MCF 10A (cell line): Measurements from ENCODE around the gene SLC49A4. TPM values are rescaled to one million over a fixed set of nuclear protein-coding genes. Genes with fewer than 3 reads are reported as not detected.

Experiments used
- BruUV-seq: library from RNA; stranded (reverse); fragments of 400-500 nt; replicated peaks from 2 replicates; lab custom pipeline; 2021; lab: Mats Ljungman, UMichigan
- CTCF ChIA-PET: fragments of 300-600 bp; sonication (Branson Sonifier 250); formaldehyde crosslinking; extraction: SDS; loops from one replicate; lab custom pipeline; 2021; ENCODE audit warnings: antibody characterized with exemption, inconsistent platforms; lab: Yijun Ruan, JAX
- POLR2A ChIA-PET: fragments of 300-600, 350-650 bp; sonication (Branson Sonifier 250); formaldehyde crosslinking; extraction: SDS; loops from one replicate; lab custom pipeline; 2020; ENCODE audit warnings: antibody characterized with exemption, inconsistent platforms; lab: Yijun Ruan, JAX
- DNase-seq: peaks from one replicate; pipeline ENCODE4 v3.0.0-alpha.2; 2018; ENCODE audit not compliant: unreplicated experiment
- H3K27ac Mint-ChIP-seq: one replicate; pipeline ENCODE4 v1.8.0; 2022; ENCODE audit warnings: mild to moderate bottlenecking, low read depth, mixed read lengths; ENCODE audit not compliant: unreplicated experiment
- H3K27me3 Mint-ChIP-seq: one replicate; pipeline ENCODE4 v1.8.0; 2022; ENCODE audit warnings: mixed read lengths; ENCODE audit not compliant: insufficient read depth, unreplicated experiment
- H3K36me3 Mint-ChIP-seq: one replicate; pipeline ENCODE4 v1.8.0; 2022; ENCODE audit warnings: mild to moderate bottlenecking, moderate library complexity, mixed read lengths; ENCODE audit not compliant: insufficient read depth, unreplicated experiment
- H3K4me1 Mint-ChIP-seq: one replicate; pipeline ENCODE4 v1.8.0; 2022; ENCODE audit warnings: mixed read lengths; ENCODE audit not compliant: insufficient read depth, unreplicated experiment
- H3K4me3 Mint-ChIP-seq: one replicate; pipeline ENCODE4 v1.8.0; 2022; ENCODE audit warnings: mild to moderate bottlenecking, moderate library complexity, mixed read lengths; ENCODE audit not compliant: unreplicated experiment
- H3K9me3 Mint-ChIP-seq: one replicate; pipeline ENCODE4 v1.8.0; 2022; ENCODE audit warnings: mixed read lengths; ENCODE audit not compliant: unreplicated experiment
- intact Hi-C: fragments of 100-400 bp; cut with micrococcal nuclease; formaldehyde crosslinking; loops from 2 replicates; pipeline ENCODE4 v1.14.1; 2022
- total RNA-seq: library from RNA; stranded (reverse); gene quantifications from 2 replicates; pipeline ENCODE4 v1.2.3, GENCODE V29; 2022
- TF ChIP-seq, protein P1 (sequence below): fragments of 200-600 bp; IDR thresholded peaks from one replicate; pipeline ENCODE4 v1.8.0; 2022; ENCODE audit warnings: antibody characterized with exemption, mild to moderate bottlenecking; ENCODE audit not compliant: unreplicated experiment

The SLC49A4 gene
- total RNA-seq, 1 experiment from 2014 or later, result 11.4 TPM

DNA sequence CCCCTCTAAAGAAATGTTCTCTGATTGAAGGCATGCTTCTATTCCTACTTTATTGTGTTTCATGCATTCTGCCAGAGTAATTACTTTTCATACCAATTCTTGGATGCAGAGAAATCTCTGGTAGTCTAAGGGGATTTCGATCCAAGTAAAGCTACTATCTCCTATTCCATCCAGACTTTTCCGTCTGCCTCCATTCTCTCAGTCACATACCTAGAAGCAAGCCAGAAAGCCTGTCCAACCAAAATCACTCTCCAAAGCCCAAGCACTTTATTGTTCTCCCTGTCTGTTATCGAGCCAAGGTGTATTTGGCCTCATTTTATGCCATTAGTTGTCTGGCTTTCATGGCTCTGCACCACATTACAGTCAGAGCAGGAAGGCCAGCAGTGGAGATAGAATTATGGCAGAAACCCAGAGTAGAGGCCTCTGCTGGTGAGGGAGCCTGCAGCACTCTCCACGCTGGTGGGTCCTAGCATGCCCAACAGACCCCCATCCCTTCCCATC is 95.9 kb downstream of the SLC49A4 start:
- TF ChIP-seq, protein P1, sequence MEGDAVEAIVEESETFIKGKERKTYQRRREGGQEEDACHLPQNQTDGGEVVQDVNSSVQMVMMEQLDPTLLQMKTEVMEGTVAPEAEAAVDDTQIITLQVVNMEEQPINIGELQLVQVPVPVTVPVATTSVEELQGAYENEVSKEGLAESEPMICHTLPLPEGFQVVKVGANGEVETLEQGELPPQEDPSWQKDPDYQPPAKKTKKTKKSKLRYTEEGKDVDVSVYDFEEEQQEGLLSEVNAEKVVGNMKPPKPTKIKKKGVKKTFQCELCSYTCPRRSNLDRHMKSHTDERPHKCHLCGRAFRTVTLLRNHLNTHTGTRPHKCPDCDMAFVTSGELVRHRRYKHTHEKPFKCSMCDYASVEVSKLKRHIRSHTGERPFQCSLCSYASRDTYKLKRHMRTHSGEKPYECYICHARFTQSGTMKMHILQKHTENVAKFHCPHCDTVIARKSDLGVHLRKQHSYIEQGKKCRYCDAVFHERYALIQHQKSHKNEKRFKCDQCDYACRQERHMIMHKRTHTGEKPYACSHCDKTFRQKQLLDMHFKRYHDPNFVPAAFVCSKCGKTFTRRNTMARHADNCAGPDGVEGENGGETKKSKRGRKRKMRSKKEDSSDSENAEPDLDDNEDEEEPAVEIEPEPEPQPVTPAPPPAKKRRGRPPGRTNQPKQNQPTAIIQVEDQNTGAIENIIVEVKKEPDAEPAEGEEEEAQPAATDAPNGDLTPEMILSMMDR, result no peak
- H3K9me3 Mint-ChIP-seq, result no peaks in the 10 kb centered on the region
- DNase-seq, result no peak
- H3K36me3 Mint-ChIP-seq, result peaks cover 8% of the 10 kb centered on the region
- no peaks in the 10 kb centered on the region for H3K27me3 Mint-ChIP-seq
- CTCF ChIA-PET, result interaction anchor here (1.2 to 2.0 kb wide), 2 partner anchors 32 to 106 kb away, joined by 3 to 4 read pairs; no protein-coding TSS in a partner anchor
- TSS peak; percentile 32 for BruUV-seq
- intact Hi-C loops, result loop anchor here (5.0 kb wide), 1 partner anchor 42 kb away; no protein-coding TSS in a partner anchor
- H3K4me1 Mint-ChIP-seq, result peaks cover 40% of the 10 kb centered on the region
- POLR2A ChIA-PET, result interaction anchor here (0.7 to 1.9 kb wide), 4 partner anchors 15 to 97 kb away, joined by 3 to 8 read pairs (median 4); partner anchors contain the start of gene HSPBAP1
- no peak overlapping the region for H3K4me3 Mint-ChIP-seq
- no peak overlapping the region for H3K27ac Mint-ChIP-seq

DNA sequence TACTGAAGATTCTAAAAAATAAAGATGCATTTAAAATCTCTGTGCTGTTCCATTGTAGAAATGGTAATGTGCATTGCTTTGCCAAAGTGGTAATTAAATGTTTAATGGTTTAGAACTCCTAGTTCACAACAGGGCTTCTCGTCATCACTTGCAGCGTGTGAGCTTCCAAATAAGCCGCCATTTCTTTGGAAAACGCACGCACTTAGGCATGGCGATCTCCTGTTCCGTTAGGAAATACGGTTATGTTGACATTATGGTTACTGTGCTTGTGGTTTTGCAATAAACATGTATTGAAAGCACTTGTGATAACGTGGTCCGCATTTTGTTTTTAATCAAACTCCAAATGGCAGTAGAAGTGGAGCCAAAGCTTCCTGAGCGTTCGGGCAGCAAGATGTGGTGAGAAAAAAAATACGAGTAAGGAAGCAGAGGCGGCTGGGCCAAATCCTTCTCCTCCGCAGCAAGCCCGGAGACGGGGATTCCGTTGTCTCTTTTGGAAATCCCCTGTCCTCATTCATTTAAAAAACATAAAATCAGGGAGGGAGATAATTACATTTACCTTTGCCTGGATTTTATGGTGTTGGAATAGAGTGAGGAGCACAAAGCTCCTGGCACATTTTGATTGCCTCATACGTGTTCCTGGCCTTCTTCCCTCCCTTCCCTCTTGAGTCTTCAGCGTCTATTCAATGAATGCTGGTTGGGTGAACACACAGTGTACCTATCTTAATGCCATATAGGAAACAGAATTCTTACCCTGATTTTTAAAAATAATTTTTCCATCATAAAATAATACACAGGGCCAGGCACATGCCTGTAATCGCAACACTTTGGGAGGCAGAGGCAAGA is 97.5 kb downstream of the SLC49A4 start:
- ChIA-PET CTCF (interaction anchor here (0.6 to 2.0 kb wide), 8 partner anchors 12 to 400 kb away, joined by 3 to 6 read pairs (median 3); no protein-coding TSS in a partner anchor), POLR2A (interaction anchor here (0.6 to 2.6 kb wide), 7 partner anchors 10 to 476 kb away, joined by 3 to 10 read pairs (median 3); partner anchors contain the start of gene WDR5B)
- Mint-ChIP-seq H3K27me3 (no peaks in the 10 kb centered on the region), H3K27ac (no peak overlapping the region), H3K9me3 (no peaks in the 10 kb centered on the region), H3K36me3 (peaks cover 8% of the 10 kb centered on the region), H3K4me3 (no peak overlapping the region), H3K4me1 (peaks cover 40% of the 10 kb centered on the region)
- DNase-seq, result peak; percentile 6
- no TSS peak for BruUV-seq
- intact Hi-C loops, result loop anchor here (5.0 kb wide), 1 partner anchor 40 kb away; no protein-coding TSS in a partner anchor
- TF ChIP-seq, protein P1, result no peak

DNA sequence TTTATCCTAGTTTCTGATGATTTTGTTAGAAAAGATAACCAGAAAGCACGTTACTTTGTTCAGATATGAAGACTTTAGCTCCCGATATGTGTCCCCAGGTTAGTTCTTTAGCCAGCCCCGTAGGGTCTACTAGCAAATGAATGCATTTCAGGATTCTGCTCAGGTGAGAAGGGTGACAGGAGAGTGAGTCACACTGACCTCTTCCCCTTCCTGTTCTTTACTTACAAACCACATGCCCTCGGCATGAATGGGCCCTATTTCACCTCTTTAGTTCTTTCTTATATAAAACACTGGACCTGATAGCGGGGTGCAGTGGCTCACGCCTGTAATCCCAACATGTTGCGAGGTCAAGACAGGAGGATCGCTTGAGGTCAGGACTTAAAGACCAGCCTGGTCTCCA is 98.4 kb downstream of the SLC49A4 start:
- H3K36me3 Mint-ChIP-seq, result peaks cover 8% of the 10 kb centered on the region
- H3K4me3 Mint-ChIP-seq, result peak overlapping the region; percentile 50
- peaks cover 41% of the 10 kb centered on the region for H3K4me1 Mint-ChIP-seq
- POLR2A ChIA-PET, result interaction anchor here (0.8 to 2.6 kb wide), 8 partner anchors 9 to 173 kb away, joined by 3 to 10 read pairs (median 4); partner anchors contain the start of genes HSPBAP1 and PDIA5
- CTCF ChIA-PET, result interaction anchor here (0.6 to 1.9 kb wide), 9 partner anchors 9 to 829 kb away, joined by 3 to 6 read pairs (median 3); no protein-coding TSS in a partner anchor
- intact Hi-C loops, result loop anchor here (5.0 kb wide), 1 partner anchor 39 kb away; no protein-coding TSS in a partner anchor
- no TSS peak for BruUV-seq
- peak overlapping the region; percentile 75 for H3K27ac Mint-ChIP-seq
- H3K9me3 Mint-ChIP-seq, result no peaks in the 10 kb centered on the region
- TF ChIP-seq, protein P1, result no peak
- peak; percentile 77 for DNase-seq
- H3K27me3 Mint-ChIP-seq, result no peaks in the 10 kb centered on the region
